ENCODE measurements around the gene KRT71.

GRCh38 chr12:52552681-52553195 is at the start of gene KRT71:
- no peak for TF ChIP-seq EP300 (conservative IDR thresholded peaks at IDR 0.05; ENCODE audit: poor library complexity, severe bottlenecking)
- no peak for TF ChIP-seq CTCF (IDR thresholded peaks at IDR 0.05; ENCODE audit: poor library complexity, severe bottlenecking)
- TF ChIP-seq RAD21 (conservative IDR thresholded peaks at IDR 0.05) = no peak
- TF ChIP-seq EZH2 (IDR thresholded peaks at IDR 0.05; ENCODE audit: borderline replicate concordance, insufficient read depth, low read length, poor library complexity, severe bottlenecking) = no peak
- TF ChIP-seq REST (IDR thresholded peaks at IDR 0.05; ENCODE audit: borderline replicate concordance) = no peak
- no peak for TF ChIP-seq MXI1 (conservative IDR thresholded peaks at IDR 0.05; ENCODE audit: poor library complexity, severe bottlenecking)
- no peak for TF ChIP-seq SMC3 (conservative IDR thresholded peaks at IDR 0.05; ENCODE audit: poor library complexity)
- TF ChIP-seq TAF1 (IDR thresholded peaks at IDR 0.05; ENCODE audit: low read depth) = no peak
